GM23338 (cell line): ENCODE data around the gene APBA2. TPM values are rescaled to one million over a fixed set of nuclear protein-coding genes. Genes with fewer than 3 reads are reported as not detected.

Experiments
- ATAC-seq: fragments of 200-7000 bp; cut with Tn5 transposase; 3 replicates; pipeline ENCODE4 v1.9.1; 2020
- DNase-seq: peaks from one replicate; pipeline ENCODE4 v3.0.0-alpha.2; 2015; ENCODE audit warnings: low spot score
- H2AFZ ChIP-seq: fragments of 200-600 bp; sonication (generic); 2 replicates; pipeline ENCODE4 v1.8.0; 2016; ENCODE audit warnings: antibody characterized with exemption, mild to moderate bottlenecking, moderate library complexity
- H3F3A ChIP-seq: fragments of 200-600 bp; sonication (generic); replicated peaks from 2 replicates; pipeline ENCODE4 v1.8.0; 2017; ENCODE audit warnings: antibody characterized with exemption, mixed run types, low read depth
- H3K27ac ChIP-seq: fragments of 200-600 bp; sonication (generic); 2 replicates; pipeline ENCODE4 v1.6.1; 2016; ENCODE audit warnings: low read depth
- H3K27me3 ChIP-seq: fragments of 200-600 bp; sonication (generic); 2 replicates; pipeline ENCODE4 v1.8.0; 2016; ENCODE audit warnings: mild to moderate bottlenecking, mixed run types, moderate library complexity; ENCODE audit not compliant: insufficient read depth
- H3K36me3 ChIP-seq: fragments of 200-600 bp; sonication (generic); 2 replicates; pipeline ENCODE4 v1.8.0; 2016; ENCODE audit warnings: mild to moderate bottlenecking; ENCODE audit not compliant: insufficient read depth
- H3K4me1 ChIP-seq: fragments of 200-600 bp; sonication (generic); 2 replicates; pipeline ENCODE4 v1.8.0; 2016; ENCODE audit warnings: mild to moderate bottlenecking, moderate library complexity; ENCODE audit not compliant: insufficient read depth
- H3K4me2 ChIP-seq: fragments of 200-600 bp; sonication (generic); 2 replicates; pipeline ENCODE4 v1.7.1; 2017; ENCODE audit warnings: mixed run types
- H3K4me3 ChIP-seq: fragments of 200-600 bp; sonication (generic); 2 replicates; pipeline ENCODE4 v1.6.1; 2016; ENCODE audit warnings: mixed run types
- H3K79me2 ChIP-seq: fragments of 200-600 bp; sonication (generic); replicated peaks from 2 replicates; pipeline ENCODE4 v1.8.0; 2017; ENCODE audit warnings: mild to moderate bottlenecking; ENCODE audit not compliant: insufficient read depth
- H3K9me2 ChIP-seq: fragments of 200-600 bp; sonication (generic); 2 replicates; pipeline ENCODE4 v1.8.0; 2017; ENCODE audit not compliant: insufficient read depth
- H4K20me1 ChIP-seq: fragments of 200-600 bp; sonication (generic); replicated peaks from 2 replicates; pipeline ENCODE4 v1.8.0; 2017; ENCODE audit warnings: mild to moderate bottlenecking; ENCODE audit not compliant: insufficient read depth
- H3K27ac Mint-ChIP-seq: 2 replicates; pipeline ENCODE4 v1.8.0; 2020; ENCODE audit warnings: inconsistent platforms, mild to moderate bottlenecking, moderate library complexity, mixed read lengths
- H3K27me3 Mint-ChIP-seq: 3 replicates; pipeline ENCODE4 v1.8.0; 2022; ENCODE audit warnings: low read depth, mild to moderate bottlenecking, moderate library complexity, mixed read lengths, inconsistent platforms; ENCODE audit not compliant: insufficient read depth, poor library complexity
- H3K36me3 Mint-ChIP-seq: 3 replicates; pipeline ENCODE4 v1.8.0; 2021; ENCODE audit warnings: low read depth, mild to moderate bottlenecking, inconsistent platforms, moderate library complexity, mixed read lengths
- H3K4me1 Mint-ChIP-seq: 3 replicates; pipeline ENCODE4 v1.8.0; 2020; ENCODE audit warnings: mild to moderate bottlenecking, inconsistent platforms, mixed read lengths
- H3K4me3 Mint-ChIP-seq: 3 replicates; pipeline ENCODE4 v1.8.0; 2021; ENCODE audit warnings: moderate library complexity, mild to moderate bottlenecking, inconsistent platforms, mixed read lengths
- H3K9me3 Mint-ChIP-seq: 3 replicates; pipeline ENCODE4 v1.8.0; 2020; ENCODE audit warnings: moderate library complexity, mild to moderate bottlenecking, inconsistent platforms, mixed read lengths
- CREB1 ChIP-seq: fragments of 250-450 bp; sonication (Bioruptor Pico); IDR thresholded peaks from 2 replicates; pipeline ENCODE4 v1.5.0; 2020; ENCODE audit warnings: low read depth, mild to moderate bottlenecking, moderate library complexity
- ETS1 ChIP-seq: IDR thresholded peaks from 2 replicates; pipeline ENCODE4 v1.6.1; 2016; ENCODE audit warnings: antibody characterized with exemption
- EZH2 ChIP-seq: fragments of 200-600 bp; sonication (generic); IDR thresholded peaks from one replicate; pipeline ENCODE4 v1.8.0; 2017; ENCODE audit warnings: antibody characterized with exemption, mild to moderate bottlenecking, low read depth; ENCODE audit not compliant: unreplicated experiment
- EZH2phosphoT487 ChIP-seq: fragments of 200-600 bp; sonication (generic); IDR thresholded peaks from one replicate; pipeline ENCODE4 v1.8.1; 2018; ENCODE audit warnings: antibody characterized with exemption; ENCODE audit not compliant: unreplicated experiment
- JUNB ChIP-seq: IDR thresholded peaks from one replicate; pipeline ENCODE4 v1.6.1; 2016; ENCODE audit warnings: antibody characterized with exemption; ENCODE audit not compliant: unreplicated experiment
- NANOG ChIP-seq: IDR thresholded peaks from 2 replicates; pipeline ENCODE4 v1.6.1; 2016; ENCODE audit warnings: antibody characterized with exemption, borderline replicate concordance
- POLR2AphosphoS5 ChIP-seq: IDR thresholded peaks from 2 replicates; pipeline ENCODE4 v1.6.1; 2016; ENCODE audit warnings: antibody characterized with exemption, low read depth
- REST ChIP-seq: IDR thresholded peaks from one replicate; pipeline ENCODE4 v1.6.1; 2018; ENCODE audit warnings: antibody characterized with exemption; ENCODE audit not compliant: unreplicated experiment
- STAT1 ChIP-seq: IDR thresholded peaks from one replicate; pipeline ENCODE4 v1.6.1; 2016; ENCODE audit warnings: antibody characterized with exemption; ENCODE audit not compliant: unreplicated experiment
- ZNF114 ChIP-seq: fragments of 250-450 bp; sonication (Bioruptor Pico); IDR thresholded peaks from 2 replicates; pipeline ENCODE4 v1.5.0; 2020; ENCODE audit warnings: mild to moderate bottlenecking, moderate library complexity
- ZNF331 ChIP-seq: fragments of 250-450 bp; sonication (Bioruptor Pico); IDR thresholded peaks from 2 replicates; pipeline ENCODE4 v1.5.0; 2020; ENCODE audit warnings: low read depth, mild to moderate bottlenecking, moderate library complexity
- ZNF462 ChIP-seq: fragments of 250-450 bp; sonication (Bioruptor Pico); IDR thresholded peaks from 2 replicates; pipeline ENCODE4 v1.5.0; 2020; ENCODE audit warnings: mild to moderate bottlenecking, moderate library complexity
- polyA plus RNA-seq: library from polyadenylated mRNA; unstranded; fragments of >200 nt; fragmentation: Nextera tagmentation; extraction: Ambion mirVana; gene quantifications from 2 replicates; pipeline ENCODE4 v1.2.1, GENCODE V29; 2016
- total RNA-seq: library from RNA; depleted of rRNA; stranded (reverse); fragments of >200 nt; shearing (Covaris generic); gene quantifications from 2 replicates; pipeline ENCODE4 v1.2.3, GENCODE V29; 2014

The APBA2 gene
- total and polyA plus RNA-seq, 2 experiments from 2014 or later, result 5.9 to 24.7 TPM

GRCh38 chr15:28986108-28986507, 100.3 kb downstream of the APBA2 start:
- Mint-ChIP-seq H3K27me3 (peaks cover 3% of the 10 kb centered on the region), H3K27ac (peak overlapping the region; percentile 63; the same call in 1 of the 2 replicates), H3K9me3 (no peaks in the 10 kb centered on the region), H3K36me3 (no peaks in the 10 kb centered on the region), H3K4me1 (peaks cover 15% of the 10 kb centered on the region), H3K4me3 (no peak overlapping the region)
- no peaks in the 10 kb centered on the region for H3F3A ChIP-seq
- H3K36me3 ChIP-seq, result no peaks in the 10 kb centered on the region
- ATAC-seq (no peak), DNase-seq (no peak)
- H3K79me2 ChIP-seq, result no peaks in the 10 kb centered on the region
- H3K4me2 ChIP-seq, result no peak overlapping the region
- no peaks in the 10 kb centered on the region for H3K9me2 ChIP-seq
- H3K4me1 ChIP-seq, result no peaks in the 10 kb centered on the region
- no peak overlapping the region for H2AFZ ChIP-seq
- H3K4me3 ChIP-seq, result no peak overlapping the region
- H3K27me3 ChIP-seq, result no peaks in the 10 kb centered on the region
- H4K20me1 ChIP-seq, result no peaks in the 10 kb centered on the region
- no peak overlapping the region for H3K27ac ChIP-seq
- TF ChIP-seq EZH2phosphoT487 (no peak), JUNB (no peak), POLR2AphosphoS5 (no peak), CREB1 (CRISPR knock-in tag) (no peak), ZNF331 (CRISPR knock-in tag) (no peak), ZNF114 (CRISPR knock-in tag) (no peak), NANOG (no peak), ETS1 (no peak), EZH2 (no peak), STAT1 (no peak), REST (no peak), ZNF462 (no peak)
